Globus pallidus (tissue), 1 donor: Measurements from ENCODE around the gene RFX4.

ENCODE experiments used
- DNase-seq: peaks from one replicate; pipeline ENCODE4 v3.0.0-alpha.2; 2015; ENCODE audit warnings: low spot score

The RFX4 gene

GRCh38 chr12:106733660-106734059, 150.9 kb downstream of the RFX4 start:
- no peak for DNase-seq

- no peak for DNase-seq
Measured at GRCh38 chr12:106736051-106736957, 153.5 kb downstream of the RFX4 start.

DNA sequence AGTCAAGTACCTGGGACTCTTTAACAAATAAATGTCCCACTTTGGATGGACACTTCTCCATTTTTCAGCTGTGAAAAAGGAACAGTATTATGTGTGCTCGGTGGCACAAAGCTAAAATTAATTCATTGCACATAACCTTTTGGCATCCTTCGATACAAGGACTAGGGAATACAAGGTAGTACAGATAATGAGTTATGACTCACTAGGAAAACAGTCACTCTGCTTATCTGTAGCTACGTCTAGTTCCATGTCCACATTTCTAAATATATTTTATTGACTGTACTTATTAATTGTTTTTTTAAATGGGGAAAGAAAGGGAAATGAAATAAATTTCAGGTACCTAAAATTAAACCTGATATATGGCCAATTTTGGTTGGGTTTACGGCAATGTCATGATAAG, 156.5 kb downstream of the RFX4 start:
- no peak for DNase-seq

- no peak for DNase-seq
Measured at GRCh38 chr12:106739815-106740530, 157.2 kb downstream of the RFX4 start.

DNA sequence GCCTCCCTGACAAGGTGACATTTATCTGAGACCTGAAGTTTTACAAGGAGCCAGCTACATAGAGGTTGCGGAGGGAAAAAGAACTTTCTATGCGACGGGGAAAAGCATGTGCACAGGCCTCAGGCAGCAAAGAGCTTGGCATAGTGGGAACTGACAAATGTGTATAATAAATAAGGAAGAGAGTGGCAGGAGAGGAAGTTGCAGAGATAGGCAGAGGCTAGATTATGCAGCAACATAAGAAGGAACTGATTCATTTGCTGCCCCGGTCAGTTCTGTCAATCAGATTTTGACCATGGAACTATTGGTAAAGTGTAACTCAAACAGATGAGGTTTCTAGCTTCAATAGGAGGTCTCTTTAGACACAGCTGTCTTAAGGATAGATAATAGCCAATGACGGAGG, 158.0 kb downstream of the RFX4 start:
- DNase-seq, result no peak

GRCh38 chr12:106741247-106741646, 158.4 kb downstream of the RFX4 start:
- no peak for DNase-seq

- DNase-seq, result no peak
Measured at GRCh38 chr12:106743270-106743988, 160.6 kb downstream of the RFX4 start.

DNA sequence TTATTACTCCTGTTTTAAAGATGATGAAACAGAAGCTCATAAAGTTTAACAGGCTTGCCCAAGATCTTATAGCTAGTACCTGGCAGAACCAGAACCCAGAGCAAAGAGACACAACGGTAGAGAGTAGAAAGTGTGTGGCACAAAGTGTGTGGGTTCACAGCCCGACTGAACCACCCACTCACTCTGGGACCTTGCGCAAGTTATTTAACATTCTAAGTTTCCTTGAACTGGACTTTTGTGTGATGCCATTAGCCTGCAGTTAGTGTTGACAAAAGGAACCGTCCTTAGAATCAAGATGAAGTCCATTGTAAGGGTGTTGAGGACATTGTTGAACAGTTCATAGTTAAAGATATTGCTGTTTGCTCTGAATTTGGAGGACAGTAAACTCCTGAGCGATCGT, 161.8 kb downstream of the RFX4 start:
- no peak for DNase-seq

DNA sequence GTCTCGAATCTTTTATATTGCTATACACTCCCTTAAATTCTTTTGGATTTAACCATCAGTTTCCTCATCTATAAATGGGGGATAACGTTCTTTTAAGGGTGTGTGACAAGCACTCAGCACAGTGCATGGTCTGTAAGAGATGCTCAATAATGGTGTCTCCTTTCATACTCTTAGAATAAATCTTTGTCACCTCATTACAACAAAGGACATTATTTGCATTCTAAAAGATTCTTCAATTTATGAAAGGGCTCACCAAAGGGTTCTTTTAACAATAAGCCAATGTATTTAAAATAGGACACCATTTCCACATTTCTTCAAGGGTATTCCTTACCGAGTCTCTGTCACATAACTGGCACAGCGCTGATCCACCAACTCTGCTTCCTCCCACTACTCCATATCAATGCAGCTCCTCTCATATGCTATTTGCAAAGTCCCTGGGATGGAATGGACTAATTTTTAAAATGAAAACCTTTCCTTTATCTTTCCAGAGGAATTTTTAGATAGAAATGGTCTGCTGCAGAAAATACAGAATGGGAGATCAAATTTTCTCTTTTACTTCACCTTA, 162.5 kb downstream of the RFX4 start:
- no peak for DNase-seq

- DNase-seq, result no peak
Measured at GRCh38 chr12:106747973-106748436, 165.2 kb downstream of the RFX4 start.

DNA sequence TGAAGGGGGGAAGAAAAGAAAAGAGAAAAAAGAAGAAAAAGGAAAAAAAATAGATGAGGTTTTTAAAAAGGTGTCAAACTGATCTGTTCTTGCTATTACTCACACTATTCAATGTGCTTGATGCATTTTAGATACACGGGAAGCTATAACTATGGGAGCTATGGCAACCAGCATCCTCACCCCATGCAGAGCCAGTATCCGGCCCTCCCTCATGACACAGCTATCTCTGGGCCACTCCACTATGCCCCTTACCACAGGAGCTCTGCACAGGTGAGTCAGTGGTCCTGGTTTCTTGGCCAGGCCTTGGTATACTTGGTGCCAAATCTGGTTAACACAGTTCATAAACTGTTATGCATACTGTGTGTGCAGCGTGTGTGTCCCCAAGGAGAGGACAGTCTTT, 167.7 kb downstream of the RFX4 start:
- DNase-seq, result no peak

GRCh38 chr12:106753526-106753925, 170.7 kb downstream of the RFX4 start:
- no peak for DNase-seq

GRCh38 chr12:106754331-106754730, 171.5 kb downstream of the RFX4 start:
- no peak for DNase-seq

DNA sequence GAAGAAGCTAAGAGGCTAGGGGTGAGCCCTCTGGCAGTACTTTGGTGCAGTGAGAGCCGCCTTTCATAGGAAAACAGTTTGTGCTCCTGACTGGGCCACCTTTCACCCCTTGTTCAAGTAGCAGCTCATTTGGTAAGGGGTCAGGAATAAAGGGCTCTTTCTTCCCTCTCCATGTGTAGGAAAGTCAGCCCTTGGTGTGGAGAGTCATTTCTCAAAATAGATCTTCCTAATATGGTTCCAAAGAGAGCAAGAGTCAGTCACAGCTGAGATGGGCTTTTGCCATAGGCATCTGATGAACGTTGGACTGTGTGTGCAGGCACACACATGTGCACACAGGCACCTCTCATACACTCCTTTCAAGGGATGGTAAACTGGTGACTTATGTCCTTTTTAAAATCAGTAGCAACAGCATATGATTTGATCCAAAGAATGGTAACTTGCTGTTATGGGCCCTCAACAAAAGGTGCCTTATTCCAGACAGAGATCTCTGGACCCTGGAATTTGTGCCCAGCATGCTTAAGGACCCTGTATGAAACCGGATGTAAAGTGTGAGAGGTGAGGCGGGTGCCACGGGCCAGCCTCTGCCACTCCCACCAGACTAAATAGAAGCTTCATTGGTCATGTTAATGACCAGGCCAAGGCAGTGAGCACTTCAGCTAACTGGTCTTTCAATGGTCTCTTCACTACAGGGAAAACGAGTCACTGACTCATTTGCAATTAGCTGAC, 175.0 kb downstream of the RFX4 start:
- DNase-seq, result no peak

GRCh38 chr12:106758349-106759110, 175.7 kb downstream of the RFX4 start:
- no peak for DNase-seq

- no peak for DNase-seq
Measured at GRCh38 chr12:106759526-106760183, 176.9 kb downstream of the RFX4 start.

DNA sequence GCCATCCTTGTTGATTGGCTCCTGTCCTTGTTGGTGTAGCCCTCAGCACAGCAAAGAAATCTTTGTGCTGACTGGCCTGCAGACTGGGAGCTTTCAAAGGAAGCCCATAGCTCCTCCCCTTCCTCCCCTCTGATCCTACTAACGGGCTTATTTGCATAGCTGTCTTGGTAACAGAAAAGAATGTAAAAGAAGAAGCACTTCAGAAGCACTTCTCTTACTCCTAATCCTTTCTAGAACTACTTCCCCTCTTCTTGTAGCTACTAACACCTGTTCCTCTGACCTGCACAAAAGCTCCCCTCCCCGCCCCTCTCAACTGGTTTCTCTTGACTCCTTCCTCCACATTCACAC, 177.4 kb downstream of the RFX4 start:
- DNase-seq, result peak; percentile 46

GRCh38 chr12:106764220-106764619, 181.4 kb downstream of the RFX4 start:
- peak; percentile 50 for DNase-seq

GRCh38 chr12:106764738-106765137, 181.9 kb downstream of the RFX4 start:
- peak; percentile 56 for DNase-seq

GRCh38 chr12:106766393-106766826, 183.6 kb downstream of the RFX4 start:
- peak; percentile 58 for DNase-seq
